DMS114 treated with DMSO at 0.1 percent for 48 hours (cell line): ENCODE measurements around the gene DIAPH2.
"Not testable (repeated sequence)": the region's sequence is repeated elsewhere in the genome, so short reads cannot be mapped to it uniquely, and the experiment has no call there.

ENCODE experiments used
- DNase-seq: peaks from one replicate; lab custom pipeline; 2025; ENCODE audit not compliant: unreplicated experiment; lab: John Stamatoyannopoulos, UW

Gene DIAPH2

DNA sequence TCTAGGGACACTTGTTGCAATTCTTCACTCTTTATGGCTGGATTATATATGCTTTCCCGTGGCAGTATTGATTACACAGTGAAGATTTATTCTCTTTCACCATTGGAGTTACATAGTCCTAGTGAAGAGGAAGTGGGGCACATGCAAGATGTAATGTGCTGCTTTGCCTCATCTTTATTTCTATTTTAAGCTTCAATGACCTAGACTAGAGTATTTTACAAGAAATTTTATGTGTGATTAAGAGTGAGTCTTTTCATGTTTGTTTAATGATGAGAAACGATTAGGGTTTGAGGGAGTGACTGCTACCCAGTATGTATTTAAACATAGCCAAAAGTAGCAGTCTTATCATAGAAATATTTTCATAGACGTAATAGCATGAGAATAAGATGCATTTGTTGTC, 30.8 kb downstream of the DIAPH2 start:
- DNase-seq: no peak

DNA sequence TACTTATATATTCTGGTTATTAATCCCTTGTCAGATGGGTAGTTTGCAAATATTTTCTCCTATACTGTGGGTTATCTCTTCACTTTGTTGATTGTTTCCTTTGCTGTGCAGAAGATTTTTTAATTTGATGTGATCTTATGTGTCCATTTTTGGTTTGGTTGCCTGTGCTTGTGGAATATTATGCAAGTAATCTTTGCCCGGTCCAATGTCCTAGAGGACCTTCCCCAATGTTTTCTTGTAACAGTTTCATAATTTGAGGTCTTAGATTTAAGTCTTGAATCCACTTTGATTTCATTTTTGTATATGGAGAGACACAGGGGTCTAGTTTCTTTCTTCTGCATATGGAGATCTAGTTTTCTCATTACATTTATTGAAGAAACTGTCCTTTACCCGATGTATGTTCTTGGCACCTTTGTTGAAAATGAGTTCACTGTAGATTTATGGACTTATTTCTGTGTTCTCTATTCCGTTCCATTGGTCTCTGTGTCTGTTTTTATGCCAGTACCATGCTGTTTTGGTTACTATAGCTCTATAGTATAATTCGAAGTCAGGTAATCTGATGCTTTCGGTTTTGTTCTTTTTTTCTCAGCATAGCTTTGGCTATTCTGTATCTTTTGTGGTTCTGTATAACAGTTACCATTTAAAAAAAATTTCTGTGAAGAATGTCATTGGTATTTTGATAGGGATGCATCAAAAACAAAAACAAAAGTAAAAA, 34.7 kb downstream of the DIAPH2 start:
- no peak for DNase-seq

DNA sequence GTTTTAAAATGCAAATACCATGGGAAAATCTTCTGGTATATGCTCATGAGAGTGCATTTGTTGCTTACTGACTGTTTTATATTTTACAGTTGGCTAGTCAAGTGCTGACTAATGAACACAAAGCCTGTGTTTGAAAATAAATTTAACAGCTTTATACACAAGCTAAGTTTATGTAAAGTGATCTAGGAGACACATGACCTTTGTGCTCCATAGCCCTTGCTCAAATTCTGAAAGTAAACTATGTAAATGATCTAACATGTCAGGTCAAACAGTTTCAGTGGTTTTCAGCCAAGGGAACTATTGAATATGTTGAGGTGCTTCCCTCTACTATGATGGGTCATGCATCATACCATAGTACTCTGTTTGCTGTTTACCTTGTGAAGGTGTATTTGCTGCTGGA, 36.7 kb downstream of the DIAPH2 start:
- DNase-seq: no peak

DNA sequence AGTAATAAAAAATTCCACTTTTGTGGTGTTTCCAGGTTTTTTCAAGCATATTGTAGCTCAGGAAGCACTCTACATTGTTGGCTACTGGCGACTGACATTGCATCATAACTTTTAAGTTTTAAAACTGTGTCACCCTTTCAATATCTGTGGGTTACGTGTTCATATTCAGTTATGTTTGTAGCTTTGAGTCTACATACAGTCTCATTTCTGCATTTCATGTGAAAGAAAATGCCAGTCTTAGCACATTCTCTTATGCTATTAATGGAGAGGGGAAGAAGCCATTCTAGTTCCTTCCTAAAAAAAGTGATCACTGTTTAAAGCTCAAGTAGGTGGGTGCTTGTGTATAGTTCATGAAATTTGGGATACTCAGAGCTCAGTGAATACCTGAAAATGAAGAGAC, 38.1 kb downstream of the DIAPH2 start:
- DNase-seq: no peak

DNA sequence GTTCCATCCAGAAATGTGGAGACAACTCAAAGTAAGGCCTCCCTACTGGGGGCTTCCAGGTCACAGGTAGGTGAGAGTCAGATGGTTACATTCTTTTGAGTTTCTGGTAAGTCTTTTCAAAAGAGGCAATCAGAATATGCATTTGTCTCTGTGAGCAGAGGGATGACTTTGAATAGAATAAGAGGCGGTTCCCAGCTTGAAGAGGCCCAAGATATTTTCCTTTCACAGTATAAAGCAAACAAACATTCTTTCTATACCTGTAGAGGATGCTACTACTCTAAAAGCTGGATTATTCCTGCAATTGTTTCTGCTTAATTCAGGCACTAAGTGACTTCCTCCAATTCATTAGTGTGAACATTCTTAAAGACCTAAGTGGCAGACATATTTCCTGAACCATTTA, 44.4 kb downstream of the DIAPH2 start:
- DNase-seq: no peak

DNA sequence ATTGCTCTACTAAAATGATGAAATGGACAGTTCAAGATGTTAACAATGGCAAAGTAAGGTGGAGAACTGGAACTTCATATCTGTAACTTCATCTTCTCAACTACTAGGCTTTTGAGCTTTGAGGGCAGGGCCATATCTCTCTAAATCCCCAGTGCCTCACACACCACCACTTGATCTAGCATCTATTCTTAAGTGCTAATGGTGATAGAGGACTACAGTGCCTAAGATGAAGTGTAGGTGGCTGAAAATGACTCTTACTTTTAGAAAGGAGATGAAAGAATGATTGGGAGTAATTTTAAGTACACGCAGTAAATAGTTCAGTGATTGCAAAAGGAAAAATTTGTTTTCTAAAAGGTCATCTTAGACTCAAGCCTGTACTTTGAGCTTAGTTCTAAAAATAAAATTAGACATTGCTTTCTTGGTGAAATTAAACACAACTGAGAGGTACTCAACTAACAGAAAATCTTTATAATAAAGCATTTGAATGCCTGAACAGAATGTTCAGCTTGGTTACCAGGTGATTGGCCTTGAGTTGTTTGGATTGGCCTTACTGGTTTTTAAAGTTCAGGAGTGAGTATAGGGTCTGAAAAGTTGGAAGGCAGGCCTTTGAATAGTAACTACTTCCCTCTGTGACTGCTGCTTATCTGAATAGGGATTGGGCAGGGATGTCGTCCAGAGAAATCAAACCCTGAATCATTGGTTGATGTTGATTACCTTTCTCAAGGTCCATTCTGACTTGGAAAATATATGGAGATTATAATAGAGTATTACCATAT, 45.4 kb downstream of the DIAPH2 start:
- DNase-seq: no peak

DNA sequence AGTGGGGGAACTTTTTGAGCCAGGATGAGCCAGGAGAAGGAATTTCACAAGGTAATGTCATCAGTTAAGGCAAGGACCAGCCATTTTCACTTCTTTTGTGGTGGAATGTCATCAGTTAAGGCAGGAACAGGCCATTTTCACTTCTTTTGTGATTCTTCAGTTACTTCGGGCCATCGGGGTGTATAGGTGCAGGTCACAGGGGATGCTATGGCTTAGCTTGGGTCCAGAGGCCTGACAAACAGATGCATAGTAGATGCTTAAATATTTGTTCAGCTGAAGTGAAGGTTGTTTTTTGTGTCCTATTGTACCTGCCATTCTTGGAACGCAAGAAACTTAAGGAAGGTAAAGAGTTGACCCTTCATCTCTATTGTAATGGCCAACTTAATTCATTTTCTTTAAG, 46.4 kb downstream of the DIAPH2 start:
- not testable (repeated sequence) for DNase-seq

DNA sequence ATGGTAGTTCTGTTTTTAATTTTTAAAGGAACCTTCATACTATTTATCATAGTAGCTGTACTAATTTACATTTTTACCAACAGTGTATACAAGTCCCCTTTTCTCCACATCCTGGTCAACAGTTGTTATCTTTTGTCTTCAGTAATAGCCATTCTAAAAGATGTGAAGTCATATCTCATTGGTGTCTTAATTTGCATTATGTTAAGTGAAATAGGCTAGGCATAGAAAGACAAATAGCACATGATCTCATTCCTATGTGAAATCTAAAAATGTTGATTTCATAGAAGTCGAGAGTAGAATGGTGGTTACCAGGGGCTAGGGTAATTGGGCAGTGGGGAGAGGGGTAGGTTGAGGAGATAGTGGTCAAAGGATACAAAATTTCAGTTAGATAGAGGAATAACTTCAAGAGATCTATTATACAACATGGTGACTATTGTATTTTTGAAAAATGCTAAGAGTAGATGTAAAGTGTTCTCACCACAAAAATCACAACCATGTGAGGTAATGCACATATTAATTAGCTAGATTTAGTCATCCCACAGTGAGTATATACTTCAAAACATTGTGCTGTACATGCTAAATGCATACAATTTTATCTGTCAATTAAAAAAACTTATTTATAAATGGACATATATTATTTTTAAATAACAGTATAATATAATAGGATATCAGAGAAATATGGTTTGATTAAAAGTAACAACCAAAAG, 58.9 kb downstream of the DIAPH2 start:
- no peak for DNase-seq

DNA sequence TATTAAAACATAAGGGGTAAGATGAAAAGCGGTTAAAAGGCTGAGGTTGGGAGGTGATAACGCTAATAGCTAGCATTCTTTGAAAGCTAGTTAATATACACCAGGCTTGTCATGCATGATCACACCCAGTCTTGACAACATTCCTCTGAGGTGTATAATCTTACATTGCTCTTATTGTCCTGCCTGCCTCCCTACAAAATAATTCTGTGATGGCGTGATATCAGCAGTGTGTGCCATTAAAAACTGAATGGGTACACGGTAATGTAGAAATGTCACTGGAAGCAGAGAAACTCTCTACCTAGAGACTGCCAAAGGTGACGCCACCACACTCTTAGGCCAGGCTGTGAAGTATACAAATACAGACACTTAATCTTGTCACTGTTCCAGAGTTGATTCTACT, 68.1 kb downstream of the DIAPH2 start:
- DNase-seq: no peak

DNA sequence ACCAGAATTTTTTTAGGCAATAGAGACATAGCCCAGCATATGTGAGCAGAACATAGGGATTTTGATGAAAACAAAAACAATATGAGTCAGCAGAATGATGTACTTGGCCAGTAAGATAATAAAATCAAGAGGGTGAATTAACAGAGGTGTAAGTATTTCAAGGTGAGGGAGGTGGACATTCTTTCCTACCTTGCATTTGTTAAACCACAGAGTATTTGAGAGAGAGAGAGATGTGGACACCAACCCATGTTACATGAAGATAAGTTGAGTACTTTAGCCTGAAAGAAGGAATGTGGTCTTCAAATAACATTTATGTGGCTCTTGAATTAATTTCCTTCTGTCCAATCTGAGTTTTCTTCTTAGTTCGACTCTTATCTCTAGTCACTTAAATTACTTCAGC, 68.6 kb downstream of the DIAPH2 start:
- no peak for DNase-seq

DNA sequence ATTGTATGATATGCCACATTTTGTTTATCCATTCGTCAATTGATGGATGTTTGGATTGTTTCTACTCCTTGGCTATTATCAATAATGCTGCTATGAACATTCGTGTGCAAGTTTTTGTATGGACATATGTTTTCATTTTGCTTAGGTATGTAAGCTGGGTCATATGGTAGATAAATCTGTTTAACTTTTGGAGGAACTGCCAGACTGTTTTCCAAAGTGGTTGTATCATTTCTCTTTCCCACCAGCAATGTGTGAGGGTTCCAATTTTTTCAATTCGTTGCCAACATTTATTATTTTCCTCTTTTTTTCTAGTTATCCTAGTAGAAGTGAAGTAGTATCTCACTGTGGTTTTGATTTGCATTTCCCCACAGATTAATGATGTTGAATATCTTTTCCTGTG, 71.8 kb downstream of the DIAPH2 start:
- DNase-seq: no peak

DNA sequence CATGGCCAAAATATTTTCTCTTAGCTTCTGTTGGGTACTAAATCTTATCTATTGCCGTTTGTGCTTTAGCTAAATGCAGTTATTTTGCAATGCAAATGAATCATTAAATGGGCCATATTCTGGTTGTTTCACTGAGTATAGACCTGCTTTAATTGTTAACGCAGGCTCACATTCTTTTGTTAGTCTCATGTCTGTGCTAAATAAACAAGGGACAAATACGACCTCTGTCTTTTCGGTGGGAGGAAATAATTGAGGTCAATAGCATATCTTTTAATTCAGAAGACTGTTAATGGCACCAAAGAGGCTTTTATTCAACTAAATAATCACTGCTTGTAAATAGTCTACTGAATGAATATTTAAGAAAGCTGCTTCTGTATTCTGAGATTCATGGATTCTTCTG, 76.9 kb downstream of the DIAPH2 start:
- no peak for DNase-seq

DNA sequence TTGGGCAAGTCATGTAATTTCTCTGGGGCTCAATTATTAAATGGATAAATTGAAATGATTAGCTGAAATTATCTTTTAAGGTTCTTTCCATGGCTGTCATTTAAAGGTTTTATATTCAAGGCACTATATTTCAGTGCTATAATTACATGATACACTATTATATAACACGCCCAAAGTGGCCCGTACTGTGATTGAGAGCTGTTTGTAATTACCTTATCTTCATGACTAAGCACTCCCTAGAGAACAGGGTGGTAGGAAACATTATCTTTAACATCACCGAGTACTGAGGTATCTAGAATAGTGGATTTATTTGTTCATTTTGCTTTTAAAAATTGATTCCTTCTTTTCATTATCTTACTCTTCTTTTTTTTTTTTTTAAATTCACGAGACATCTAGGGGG, 79.0 kb downstream of the DIAPH2 start:
- no peak for DNase-seq

DNA sequence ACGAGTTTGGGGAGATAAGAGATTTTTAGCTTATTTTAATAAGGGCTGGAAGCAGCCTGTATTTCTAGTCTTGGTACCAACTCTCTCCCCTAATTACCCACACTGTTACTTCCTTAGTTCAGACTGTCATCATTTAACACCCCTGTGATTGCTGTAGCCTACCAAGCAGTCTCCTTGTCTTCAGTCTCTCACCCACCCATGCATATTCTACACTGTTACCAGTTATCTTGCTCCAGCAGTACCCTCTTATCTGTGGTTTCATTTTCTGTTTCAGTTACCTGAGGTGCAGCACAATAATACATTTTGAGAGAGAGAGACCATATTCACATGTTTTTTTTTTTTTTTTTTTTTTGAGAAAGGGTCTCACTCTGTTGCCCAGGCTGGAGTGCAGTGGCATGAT, 80.2 kb downstream of the DIAPH2 start:
- DNase-seq: no peak

DNA sequence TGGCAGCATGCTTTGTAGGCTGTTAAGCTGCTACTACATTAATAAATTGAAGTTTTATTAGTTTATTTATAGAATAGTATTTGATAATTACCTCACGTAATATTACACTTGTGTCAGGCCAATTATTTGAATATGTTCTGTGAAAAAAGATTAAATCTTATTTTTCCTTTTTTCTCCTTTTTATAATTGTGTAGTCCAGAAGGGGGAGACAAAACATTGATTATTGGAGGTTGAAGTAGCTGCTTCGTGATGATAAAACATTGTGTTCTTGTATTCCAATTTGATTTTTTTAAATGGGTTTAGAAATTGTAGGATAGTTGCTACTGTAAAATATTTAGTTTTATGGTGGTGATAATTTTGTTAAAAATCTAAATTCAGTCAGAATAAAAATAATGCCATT, 85.7 kb downstream of the DIAPH2 start:
- peak; percentile 1 for DNase-seq

DNA sequence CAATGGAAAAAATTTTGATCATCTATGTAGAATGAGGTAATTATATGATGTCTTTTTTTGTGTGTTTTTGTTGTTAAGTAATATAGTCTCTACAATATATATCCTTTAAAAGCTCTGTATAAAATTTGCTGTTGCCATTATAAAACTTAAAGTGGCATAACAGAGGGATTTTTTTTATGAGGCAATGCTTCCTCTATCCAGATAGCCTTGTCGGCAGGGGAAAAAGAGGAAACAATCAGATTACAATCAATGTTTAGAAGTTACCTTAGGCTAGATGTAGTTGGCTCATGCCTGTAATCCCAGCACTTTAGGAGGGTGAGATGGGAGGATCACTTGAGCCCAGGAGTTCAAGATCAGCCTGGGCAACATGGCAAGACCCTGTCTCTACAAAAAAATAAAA, 86.8 kb downstream of the DIAPH2 start:
- DNase-seq: no peak

DNA sequence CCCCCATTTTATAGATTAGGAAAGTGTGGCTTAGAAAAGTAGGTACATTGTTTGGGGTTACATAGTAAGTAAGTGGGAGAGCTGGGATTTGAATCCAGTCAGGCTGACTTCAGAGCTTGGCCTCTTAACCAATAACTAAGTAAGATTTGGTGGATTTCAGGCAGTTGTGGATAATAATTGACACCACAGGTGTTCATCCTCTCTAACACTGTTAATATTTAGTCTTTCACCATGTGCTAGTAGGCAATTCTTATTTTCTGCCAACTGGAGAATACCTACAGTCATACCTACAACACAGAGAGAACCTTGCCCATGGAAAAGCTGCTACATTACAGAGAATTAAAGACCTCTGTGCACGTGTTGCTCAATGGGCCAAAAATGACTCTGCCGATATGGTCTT, 89.5 kb downstream of the DIAPH2 start:
- DNase-seq: no peak

DNA sequence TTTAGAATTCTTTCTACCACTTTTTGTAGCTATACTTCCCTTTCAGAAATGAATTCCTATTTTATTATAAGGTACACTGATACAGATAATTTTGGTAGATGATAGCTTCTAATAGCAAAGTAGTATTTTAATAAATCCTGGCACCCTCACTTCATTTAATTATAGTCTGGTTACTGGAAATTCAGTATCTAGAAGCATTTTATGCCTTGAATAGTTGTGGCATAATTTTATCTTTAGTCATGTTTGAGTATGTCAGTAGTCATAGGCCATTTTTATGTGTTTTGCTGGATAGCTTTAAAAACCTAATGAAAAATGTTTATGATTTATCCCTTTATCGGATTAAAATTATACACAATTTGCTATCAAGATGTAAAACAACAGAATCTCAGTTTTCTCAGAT, 92.3 kb downstream of the DIAPH2 start:
- no peak for DNase-seq

DNA sequence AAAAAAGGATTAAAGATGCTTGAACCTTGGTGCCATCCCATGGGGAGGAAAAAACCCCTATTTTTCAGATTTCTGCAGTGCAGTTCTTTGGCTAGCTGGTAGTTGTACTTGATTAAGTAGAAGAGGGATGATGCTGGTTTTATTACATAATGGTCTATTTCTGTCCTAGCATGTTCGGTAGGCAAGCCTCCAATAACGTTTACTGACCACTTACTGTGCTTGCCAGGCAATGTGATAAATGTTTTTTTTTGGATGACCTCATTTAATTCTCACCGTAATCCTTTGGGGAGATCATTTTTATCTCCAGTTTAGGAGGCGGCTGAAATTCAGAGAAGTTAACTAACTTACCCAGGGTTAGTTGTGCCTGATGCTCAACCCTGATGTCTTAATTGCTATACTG, 106.9 kb downstream of the DIAPH2 start:
- DNase-seq: no peak

DNA sequence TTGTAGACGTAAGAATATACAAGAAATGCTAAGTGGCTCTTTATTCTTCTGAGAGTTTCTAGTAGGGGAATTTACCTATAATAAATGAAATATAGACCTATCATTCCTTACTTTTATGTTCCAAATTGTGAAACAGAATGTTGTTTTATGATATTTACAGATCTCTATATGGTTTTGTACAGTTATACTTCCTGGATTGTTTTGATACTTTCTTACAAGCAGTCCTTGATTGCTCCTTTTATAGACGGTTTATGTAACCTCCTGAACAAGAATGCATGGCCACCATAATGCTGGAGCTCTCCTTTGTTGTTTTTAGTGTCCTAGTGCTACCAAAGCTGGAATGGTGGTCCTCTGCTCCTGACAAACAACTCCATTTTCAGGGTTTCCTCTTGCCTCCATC, 107.4 kb downstream of the DIAPH2 start:
- no peak for DNase-seq

DNA sequence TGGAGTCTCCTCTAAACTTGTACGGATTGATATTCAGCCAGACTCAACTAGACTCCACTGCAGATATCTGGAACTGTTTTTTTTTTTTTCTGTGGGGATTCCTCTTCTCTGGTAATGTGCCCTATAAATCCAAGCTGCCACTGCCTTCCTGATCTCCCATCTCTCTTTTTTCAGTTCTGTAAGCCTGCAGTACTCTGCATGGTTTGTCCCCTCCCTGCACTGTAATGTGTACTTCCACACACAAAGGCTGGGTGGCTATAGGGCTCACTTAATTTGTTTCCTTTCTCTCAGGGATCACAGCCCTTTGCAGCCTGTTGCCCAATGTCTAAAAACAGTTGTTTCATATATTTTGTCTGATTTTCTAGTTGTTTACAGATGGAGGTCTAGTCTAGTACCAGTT, 114.3 kb downstream of the DIAPH2 start:
- DNase-seq: no peak

DNA sequence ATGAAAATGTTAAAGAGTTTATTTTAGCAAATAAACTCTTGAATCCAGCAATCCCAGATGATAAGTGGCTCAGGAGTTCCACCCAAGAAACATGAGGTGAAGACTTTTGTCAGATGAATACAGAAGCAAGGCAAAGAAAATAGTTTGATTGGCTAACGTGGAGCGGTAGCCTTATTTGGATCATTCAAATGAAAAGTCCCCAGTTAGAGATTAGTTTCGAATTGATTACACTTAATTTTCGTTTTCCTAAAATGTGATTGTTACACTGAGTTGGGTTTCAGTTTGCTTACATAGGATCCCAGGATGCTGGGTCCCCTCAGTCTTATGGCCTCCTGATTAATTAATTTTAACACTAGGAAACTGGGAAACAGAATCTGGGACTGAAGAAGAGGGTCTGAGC, 122.7 kb downstream of the DIAPH2 start:
- no peak for DNase-seq
